Jurkat, Clone E6-1 (cell line): ENCODE measurements around the gene ARMC12.

ENCODE experiments used
- DNase-seq: peaks from one replicate; pipeline ENCODE4 v3.0.0-alpha.2; 2011; ENCODE audit warnings: low read depth, low spot score
- H3K4me3 ChIP-seq: 2 replicates; pipeline ENCODE4 v1.5.1; 2011; ENCODE audit warnings: mild to moderate bottlenecking, low read length, control low read depth, moderate library complexity

Gene ARMC12

DNA sequence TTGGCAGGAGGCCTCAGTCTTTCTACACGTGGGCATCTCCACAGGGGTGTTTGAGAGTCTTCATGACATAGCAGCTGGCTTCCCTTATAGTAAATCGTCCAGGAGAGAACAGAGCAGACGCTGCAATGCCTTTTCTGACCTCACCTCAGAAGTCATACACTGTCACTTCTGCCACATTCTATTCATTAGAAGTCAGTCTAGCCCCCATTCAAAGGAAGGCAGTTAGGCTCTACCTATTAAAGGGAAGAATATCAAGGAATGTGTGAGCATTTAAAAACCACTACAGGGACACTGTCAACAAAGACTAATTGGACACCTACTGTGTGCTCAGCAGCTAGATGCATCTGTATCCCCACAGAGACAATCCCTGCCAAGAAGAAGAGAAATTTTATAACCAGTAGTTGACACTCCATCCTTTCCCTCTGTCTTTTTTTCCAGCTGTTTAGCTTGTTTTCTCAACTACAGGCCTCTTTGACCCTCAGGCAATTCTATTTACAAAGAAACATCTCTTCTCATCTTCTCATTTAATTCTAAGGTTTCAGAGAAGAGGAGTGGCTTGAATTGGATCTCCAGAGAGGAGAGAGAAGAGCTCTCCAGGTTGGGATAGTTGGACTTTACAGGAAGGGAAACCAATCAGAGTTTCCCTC is 18.6 kb downstream of the ARMC12 start:
- no peak for DNase-seq

DNA sequence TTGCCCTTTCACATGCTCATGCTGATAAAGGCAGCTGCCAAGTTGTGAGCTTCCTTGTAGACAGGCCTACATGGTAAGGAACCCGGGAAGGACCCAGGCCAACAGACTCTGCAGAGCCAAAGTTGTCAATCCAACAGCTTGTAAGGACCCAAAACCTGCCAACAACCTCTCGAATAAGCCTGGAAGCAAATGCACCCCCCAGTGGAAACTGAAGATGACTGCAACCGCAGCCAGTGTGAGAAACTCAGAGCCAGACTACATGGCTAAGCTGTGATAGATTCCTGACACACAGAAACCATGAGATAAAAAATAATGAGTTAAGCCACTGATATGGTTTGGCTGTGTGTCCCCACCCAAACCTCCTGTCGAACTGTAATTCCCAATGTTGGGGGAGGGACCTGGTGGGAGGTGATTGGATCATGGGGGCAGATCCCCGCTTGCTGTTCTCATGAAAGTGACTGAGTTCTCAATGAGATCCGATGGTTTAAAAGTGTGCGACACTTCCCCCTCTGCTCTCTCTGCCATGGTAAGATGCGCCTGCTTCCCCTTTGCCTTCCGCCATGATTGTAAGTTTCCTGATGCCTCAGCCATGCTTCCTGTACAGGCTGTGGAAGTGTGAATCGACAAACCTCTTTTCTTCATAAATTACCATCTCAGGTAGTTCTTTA is 20.8 kb downstream of the ARMC12 start:
- H3K4me3 ChIP-seq: no peak overlapping the region
- DNase-seq: peak; percentile 65

More for the DNA sequence above, 18.6 kb downstream of the ARMC12 start:
- H3K4me3 ChIP-seq: no peak overlapping the region

DNA sequence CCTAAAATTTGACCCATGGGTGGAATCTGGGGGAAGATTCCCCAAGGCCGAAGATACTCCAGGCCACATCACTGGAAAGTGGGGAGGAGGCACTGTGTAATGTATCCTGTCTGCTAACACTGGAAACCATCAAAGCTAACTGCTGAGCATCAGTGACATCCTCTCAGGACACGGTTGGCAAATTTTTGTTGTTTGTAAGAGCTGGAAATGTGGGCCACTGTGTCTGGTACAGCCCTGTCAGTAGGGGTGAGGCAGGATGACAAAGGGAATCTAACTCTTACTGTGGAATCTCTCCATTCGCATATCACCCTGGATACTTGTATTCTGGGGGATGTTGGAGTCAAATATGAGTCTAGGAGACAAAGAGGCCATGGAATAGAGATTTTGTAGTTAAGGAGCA is 22.6 kb downstream of the ARMC12 start:
- DNase-seq: no peak
- no peak overlapping the region for H3K4me3 ChIP-seq

DNA sequence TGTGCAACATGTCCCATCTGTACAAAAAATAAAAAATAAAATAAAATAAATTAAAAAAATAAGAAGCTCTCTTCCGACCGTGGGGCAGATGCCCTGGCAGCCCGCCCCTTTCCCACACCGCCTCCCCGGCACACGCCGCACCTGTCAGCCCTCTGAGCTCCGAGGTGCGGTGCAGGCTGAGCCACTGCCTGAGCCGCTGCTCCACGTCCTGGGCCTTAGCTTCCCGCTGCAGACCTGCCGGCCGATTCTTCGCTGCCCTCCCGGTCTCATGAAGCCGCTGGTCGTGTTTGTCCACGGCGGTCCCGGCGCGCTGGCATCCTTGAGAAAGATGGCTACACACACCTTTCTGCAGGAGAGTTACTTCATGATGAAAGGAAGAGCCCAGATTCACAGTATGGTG is 28.9 kb downstream of the ARMC12 start:
- no peak overlapping the region for H3K4me3 ChIP-seq
- no peak for DNase-seq

DNA sequence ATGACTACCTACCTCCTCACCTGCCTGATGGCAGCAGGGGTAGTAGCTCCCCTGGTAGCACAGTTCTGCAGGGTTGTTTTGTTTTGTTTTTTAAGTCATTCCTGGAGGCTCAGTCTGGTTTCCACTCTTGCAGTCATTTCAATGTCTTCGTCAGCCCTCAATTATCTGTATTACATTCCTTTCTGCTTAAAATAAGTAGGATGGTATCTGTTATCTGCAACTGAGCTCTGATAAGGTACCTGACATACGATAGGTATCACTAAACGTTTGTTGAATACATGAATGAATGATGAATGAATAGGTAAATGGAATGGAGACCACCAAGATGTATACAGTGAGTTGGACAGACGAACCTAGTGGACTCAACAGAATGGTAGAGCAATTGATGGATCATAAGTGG is 32.4 kb downstream of the ARMC12 start:
- H3K4me3 ChIP-seq: no peak overlapping the region
- no peak for DNase-seq

DNA sequence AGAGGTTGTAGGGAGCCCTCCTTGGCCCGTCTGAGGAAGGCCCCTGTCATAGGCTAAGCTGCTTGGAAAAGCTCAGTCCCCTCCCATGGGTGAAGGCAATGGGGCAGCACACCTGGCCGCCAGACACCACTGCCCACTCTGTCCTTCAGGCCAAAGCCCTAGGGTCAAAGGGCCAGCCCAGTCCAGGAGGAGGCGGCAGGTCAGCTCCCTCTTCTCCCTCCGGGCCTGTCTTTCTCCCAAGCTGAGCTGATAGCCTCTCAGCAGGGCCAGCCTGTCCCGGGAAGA is 34.5 kb downstream of the ARMC12 start:
- no peak overlapping the region for H3K4me3 ChIP-seq
- no peak for DNase-seq

DNA sequence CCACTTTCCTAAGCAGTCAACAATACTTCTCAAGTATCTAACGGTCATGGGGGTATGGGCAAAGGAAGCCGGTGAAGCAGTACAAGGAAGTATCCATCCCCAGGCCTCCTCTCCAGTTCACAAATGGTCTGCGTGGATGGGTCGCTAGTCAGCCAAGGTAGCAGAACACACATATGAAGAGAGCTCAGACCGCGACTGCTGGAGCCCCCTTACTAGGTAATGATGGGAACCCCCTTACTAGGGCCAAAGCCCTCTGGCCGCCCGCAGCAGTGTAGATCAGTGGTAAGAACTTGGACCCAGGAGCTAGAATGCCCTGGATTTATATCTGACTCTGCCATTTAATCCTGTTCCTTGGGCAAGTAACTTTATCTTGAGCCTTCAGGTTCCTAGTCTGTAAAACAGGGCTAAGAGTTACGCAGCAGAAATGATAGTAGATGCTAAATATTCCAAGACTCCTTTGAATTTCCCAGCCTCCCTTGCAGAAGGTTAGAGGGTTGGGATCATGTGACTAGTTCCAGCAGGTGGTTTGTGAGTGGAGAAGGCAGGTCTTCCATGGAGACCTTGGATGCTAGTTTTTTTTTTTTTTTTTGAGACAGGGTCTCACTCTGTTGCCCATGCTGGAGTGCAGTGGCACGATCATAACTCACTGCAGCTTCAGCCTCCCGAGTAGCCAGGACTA is 37.4 kb downstream of the ARMC12 start:
- H3K4me3 ChIP-seq: no peak overlapping the region
- no peak for DNase-seq

DNA sequence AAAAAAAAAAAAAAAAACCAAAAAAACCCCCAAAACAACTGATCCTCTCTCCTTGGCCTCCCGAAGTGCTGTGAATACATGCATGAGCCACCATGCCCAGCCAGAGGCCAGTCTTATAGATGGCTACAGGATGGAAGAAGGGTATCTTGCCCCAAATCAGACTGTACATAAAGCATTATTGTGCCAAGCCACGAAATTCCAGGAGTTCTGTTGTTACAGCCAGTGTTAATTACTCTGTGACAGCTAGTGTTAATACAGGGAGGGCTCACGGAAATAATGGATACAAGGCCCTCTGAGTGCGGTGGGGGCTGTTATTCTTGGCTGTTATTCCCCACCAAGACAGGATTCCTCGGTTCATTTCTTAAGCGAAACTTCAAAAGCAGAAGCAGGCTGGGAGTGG is 38.2 kb downstream of the ARMC12 start:
- DNase-seq: no peak
- no peak overlapping the region for H3K4me3 ChIP-seq

DNA sequence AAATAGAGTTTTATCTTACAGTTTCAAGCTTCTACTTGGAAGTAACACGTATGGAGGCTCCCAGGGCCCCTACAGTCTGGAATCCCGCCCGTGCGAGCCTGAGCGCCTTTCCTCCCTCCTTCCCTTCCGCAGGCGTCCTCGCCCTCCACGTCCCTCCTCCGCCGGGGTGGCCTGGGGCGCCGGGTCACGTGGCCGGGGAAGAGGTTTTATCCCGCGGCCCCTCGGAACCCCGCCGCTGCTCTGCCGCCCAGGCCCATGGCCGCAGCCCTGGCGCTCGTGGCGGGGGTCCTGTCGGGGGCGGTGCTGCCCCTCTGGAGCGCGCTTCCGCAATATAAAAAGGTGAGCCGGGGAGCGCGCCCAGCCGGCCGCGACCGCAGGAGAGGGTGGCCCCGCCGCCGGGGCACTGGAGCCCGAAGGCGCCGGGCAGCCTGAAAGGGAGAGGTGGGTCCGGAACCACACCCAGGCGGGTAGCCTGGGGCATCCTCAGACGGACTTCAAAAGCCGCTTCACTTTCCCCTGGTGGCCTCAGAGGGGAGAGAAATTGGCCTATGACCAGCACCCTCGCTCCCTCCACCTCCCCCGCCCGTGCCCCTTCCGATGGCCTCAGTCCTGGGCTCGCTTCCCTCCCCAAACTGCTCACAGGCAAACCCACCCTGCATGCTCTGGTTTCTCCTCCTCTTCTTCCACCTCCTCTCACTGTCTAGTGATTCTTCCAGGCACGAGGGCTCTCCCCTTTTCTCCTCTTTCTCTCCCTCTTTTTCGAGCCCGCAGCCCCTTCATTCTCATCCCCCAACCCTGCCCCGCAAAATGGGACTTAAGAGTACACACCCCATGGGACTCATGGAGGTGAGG is 39.8 kb downstream of the ARMC12 start, which contains the start of gene CLPSL2:
Gene CLPSL2 (plus strand): TSS at position 235 of the 852 bp plus-strand sequence. CDS start 21 bp downstream, at position 256.
- no peak within 1 kb of the TSS for H3K4me3 ChIP-seq
- no peak for DNase-seq

DNA sequence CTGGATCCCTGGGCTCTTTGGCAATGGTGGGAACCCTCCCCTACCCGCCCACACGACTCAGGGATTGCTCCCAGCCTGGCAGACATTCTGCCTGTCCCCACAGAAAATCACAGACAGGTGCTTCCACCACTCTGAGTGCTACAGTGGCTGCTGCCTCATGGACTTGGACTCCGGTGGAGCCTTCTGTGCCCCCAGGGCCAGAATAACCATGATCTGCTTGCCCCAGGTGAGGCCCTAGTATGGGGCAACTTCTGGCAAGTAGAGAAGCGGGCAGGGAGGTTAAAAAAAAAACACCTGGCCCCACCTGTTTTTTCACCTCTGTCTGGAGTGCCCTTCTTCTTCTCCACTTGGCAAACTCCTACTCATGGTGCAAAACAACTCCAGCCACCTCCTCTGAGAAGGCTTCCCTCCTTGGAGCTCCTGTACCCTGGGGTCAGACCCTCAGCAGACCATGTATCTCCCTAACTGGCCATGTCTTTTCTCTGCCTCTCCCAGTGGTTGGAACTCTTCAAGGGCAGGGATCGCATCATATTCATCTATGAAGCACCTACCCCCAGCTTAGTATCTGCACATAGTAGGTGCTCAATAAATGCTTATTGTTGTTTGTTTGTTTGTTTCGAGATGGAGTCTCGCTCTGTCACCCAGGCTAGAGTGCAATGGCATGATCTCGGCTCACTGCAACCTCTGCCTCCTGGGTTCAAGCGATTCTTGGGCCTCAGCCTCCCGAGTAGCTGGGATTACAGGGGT is 40.7 kb downstream of the ARMC12 start:
- no peak for DNase-seq
- no peak overlapping the region for H3K4me3 ChIP-seq

DNA sequence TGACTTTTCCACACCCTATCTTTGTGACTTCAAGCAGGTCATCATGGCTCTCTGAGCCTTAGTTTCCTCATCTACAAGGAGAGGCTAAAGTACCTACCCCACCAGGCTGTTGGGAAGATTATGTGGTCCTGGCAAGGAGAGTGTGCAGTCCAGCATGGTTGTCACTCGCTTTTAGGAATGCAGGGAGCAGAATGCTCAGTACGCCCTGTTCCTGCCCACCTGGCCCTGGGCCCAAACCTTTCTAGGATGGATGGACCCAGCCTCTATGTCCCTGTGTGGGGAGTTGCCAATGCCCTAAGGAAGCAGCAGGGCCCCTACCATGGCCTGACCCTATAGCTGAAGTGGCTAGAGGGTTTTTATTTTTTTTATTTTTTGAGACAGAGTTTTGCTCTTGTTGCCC is 41.6 kb downstream of the ARMC12 start:
- no peak for DNase-seq
- H3K4me3 ChIP-seq: no peak overlapping the region

DNA sequence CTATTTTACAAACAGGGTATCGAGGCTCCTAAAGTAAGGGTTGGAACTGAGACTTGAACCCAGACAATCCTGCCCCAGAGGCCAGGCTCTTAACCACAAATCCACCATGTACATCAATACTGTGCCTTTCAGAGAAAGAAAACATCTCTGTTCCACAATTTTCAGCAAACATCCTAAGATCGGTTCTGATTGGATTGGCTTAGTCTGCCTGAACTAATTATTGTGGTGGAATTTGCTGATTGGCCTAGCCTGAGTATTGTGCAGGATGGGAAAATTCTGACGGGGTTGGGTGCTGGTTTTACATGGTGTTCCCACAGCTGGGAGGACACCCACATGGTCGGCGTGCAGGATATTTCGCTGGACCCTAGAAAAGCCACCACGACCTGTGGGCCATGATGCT is 43.9 kb downstream of the ARMC12 start, which contains the start of gene CLPSL1:
Gene CLPSL1 (plus strand): TSS at position 301 of the 400 bp plus-strand sequence. CDS start 92 bp downstream, at position 393.
- no peak for DNase-seq
- H3K4me3 ChIP-seq: no peak within 1 kb of the TSS

DNA sequence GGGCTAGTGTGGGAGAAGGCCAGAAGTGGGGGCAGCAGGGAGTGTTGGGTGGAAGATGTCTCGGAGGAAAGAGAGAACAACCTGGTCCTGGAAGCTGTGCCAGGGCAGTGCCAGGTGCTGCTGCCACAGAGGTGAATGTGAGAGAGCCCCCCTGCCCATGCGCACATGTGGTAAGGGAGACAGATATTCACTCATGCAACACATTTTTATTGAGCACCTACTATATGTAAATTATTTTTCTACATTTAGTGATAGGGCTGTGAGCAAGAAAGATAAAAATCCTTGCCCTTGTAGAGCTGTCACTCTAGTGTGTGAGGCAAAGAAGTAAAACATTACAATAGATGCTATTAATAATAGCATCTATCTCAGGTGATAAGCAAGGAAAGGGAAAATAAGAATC is 44.5 kb downstream of the ARMC12 start:
- no peak overlapping the region for H3K4me3 ChIP-seq

DNA sequence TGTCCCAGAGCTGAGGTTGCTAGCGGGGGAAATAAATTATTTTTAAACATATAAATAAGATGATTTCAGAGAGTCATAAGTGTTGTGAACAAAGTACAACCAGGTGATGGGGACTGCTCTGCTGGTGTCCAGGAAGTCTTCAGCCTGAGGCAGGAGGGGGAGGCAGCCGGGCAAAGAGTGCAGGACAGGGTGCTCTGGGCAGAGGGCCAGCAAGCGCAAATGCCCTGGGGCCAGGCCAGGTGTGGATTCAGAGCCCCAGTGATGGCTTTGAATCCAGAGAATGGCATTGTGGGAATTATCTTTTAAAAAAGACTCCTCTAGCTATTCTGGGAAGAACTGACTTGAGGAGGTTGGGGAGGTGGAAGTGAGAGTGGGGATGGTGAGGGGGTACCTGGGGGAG is 45.6 kb downstream of the ARMC12 start:
- no peak for DNase-seq

More for the DNA sequence above, 44.5 kb downstream of the ARMC12 start:
- DNase-seq: no peak

DNA sequence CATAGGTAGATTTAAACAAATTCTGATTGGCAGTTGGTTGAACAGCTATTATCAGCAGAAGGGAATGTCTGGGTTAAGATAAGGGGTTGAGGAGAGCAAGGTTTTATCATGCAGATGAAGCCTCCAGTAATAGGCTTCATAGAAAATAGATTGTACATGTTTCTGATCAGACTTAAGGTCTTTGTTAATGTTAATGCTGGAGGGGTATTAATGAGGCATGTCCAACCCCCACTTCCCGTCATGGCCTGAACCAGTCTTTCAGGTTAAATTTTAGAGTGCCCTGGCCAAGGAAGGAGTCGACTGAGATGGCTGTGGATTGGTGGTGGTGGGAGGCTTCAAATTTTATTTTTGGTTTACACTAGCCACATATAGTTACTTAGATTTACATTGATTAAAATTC is 47.4 kb downstream of the ARMC12 start:
- H3K4me3 ChIP-seq: no peak overlapping the region
- DNase-seq: no peak

More for the DNA sequence above, 45.6 kb downstream of the ARMC12 start:
- H3K4me3 ChIP-seq: no peak overlapping the region

DNA sequence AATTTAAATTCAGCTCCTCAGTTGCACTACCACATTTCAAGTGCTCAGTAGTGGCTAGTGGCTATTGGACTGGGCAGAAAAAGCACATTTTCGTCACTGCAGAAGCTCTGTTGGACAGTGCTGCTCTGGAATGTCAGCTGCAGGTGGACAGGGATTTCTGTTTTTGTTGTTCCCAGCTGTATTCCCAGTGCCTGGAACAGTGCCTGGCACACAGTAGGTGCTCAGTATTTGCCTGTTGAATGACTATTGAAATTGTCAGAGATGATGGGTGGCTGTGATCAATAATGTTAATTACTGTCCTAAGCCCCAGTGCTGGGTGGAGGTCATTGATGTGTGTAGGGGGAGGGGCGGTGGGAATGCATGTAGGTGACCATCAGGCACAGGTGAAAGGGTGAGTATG is 49.4 kb downstream of the ARMC12 start:
- H3K4me3 ChIP-seq: no peak overlapping the region
- no peak for DNase-seq

DNA sequence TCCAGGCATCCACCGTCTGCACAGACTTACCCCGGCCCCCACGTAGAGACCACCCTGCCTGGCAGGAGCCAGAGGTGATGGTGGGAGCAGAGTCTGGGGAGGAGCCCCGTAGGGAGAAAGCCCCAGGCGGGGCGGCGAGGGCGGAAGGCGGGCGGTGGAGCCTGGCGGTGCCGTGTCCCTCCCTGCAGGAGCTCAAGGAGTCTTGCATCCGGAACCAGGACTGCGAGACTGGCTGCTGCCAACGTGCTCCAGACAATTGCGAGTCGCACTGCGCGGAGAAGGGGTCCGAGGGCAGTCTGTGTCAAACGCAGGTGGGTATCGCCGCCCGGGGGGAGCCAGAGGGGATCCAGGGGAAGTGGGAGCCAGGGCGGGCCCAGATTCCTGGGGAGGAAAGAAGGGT is 50.0 kb downstream of the ARMC12 start:
- DNase-seq: no peak
- H3K4me3 ChIP-seq: no peak overlapping the region

DNA sequence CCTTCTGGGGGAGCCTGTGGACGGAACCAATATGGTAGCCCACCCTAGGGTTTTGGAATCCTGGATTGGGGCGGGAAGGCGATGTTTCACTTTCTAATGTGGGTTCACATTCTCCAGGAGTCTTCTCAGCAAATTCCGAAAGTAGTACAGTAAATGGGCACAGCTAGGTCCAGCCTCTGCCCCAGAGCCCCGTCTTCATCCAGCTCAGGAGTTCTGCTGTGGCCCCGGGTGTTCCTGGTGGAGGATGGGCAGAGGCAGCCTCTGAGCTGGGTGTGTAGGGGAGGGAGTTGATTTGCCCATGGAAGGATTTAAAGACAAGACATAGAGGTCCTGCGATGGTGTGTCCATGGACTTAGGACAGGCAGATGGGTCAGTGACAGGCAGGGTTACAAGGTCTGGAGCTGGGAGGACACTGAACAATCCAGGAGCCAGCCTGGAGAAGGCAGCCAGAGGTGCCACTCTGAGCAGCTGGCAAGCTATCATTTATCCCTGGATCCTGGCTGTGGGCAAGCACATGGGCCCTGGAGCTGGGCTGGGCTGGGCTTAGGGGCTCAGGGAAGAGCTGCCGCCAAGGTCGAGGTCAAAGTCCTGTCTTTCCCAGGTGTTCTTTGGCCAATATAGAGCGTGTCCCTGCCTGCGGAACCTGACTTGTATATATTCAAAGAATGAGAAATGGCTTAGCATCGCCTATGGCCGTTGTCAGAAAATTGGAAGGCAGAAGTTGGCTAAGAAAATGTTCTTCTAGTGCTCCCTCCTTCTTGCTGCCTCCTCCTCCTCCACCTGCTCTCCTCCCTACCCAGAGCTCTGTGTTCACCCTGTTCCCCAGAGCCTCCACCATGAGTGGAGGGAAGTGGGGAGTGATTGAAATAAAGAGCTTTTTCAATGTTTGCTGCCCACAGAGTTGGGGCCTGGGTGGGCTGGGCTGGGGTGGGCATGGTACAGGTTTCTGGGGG is 50.7 kb downstream of the ARMC12 start:
- H3K4me3 ChIP-seq: no peak overlapping the region

More for the DNA sequence above, 50.7 kb downstream of the ARMC12 start:
- DNase-seq: no peak
